ENCODE data around the gene DIAPH3. TPM values are rescaled to one million over a fixed set of nuclear protein-coding genes. Genes with fewer than 3 reads are reported as not detected.
"Not testable (repeated sequence)": the region's sequence is repeated elsewhere in the genome, so short reads cannot be mapped to it uniquely, and the experiment has no call there.

DIAPH3 gene
- total RNA-seq, 1 experiment from 2014 or later = 11.4 TPM

- Mint-ChIP-seq H3K4me3 (ENCODE audit: low read depth, unreplicated experiment) (no peak overlapping the region), H3K27me3 (ENCODE audit: unreplicated experiment) (no peaks in the 10 kb centered on the region), H3K9me3 (ENCODE audit: low read depth, unreplicated experiment) (no peaks in the 10 kb centered on the region), H3K36me3 (ENCODE audit: insufficient read depth, unreplicated experiment) (no peaks in the 10 kb centered on the region), H3K4me1 (ENCODE audit: low read depth, unreplicated experiment) (no peaks in the 10 kb centered on the region), H3K27ac (ENCODE audit: unreplicated experiment) (no peak overlapping the region)
- no peak for DNase-seq
- no TSS peak for BruUV-seq (replicated peaks)
- CTCF ChIA-PET = no interaction called here
- no peak for TF ChIP-seq CTCF (IDR thresholded peaks at IDR 0.05; ENCODE audit: unreplicated experiment)
- intact Hi-C loops (cut with micrococcal nuclease; ENCODE audit: unreplicated experiment) = no loop called here
These were observed 73.2 kb downstream of the DIAPH3 start for GRCh38 chr13:60090574-60090973.

- H3K9me3 Mint-ChIP-seq (ENCODE audit: low read depth, unreplicated experiment); DNase-seq; H3K27me3 Mint-ChIP-seq (ENCODE audit: unreplicated experiment); CTCF ChIA-PET; BruUV-seq (replicated peaks); H3K4me3 Mint-ChIP-seq (ENCODE audit: low read depth, unreplicated experiment); H3K27ac Mint-ChIP-seq (ENCODE audit: unreplicated experiment); H3K36me3 Mint-ChIP-seq (ENCODE audit: insufficient read depth, unreplicated experiment); H3K4me1 Mint-ChIP-seq (ENCODE audit: low read depth, unreplicated experiment); intact Hi-C loops (cut with micrococcal nuclease; ENCODE audit: unreplicated experiment): not testable (repeated sequence)
These were observed 79.9 kb downstream of the DIAPH3 start for GRCh38 chr13:60083780-60084179.

GRCh38 chr13:60080850-60081249 lies 82.9 kb downstream of the DIAPH3 start:
- H3K9me3 Mint-ChIP-seq (ENCODE audit: low read depth, unreplicated experiment) = no peaks in the 10 kb centered on the region
- no peaks in the 10 kb centered on the region for H3K4me1 Mint-ChIP-seq (ENCODE audit: low read depth, unreplicated experiment)
- intact Hi-C loops (cut with micrococcal nuclease; ENCODE audit: unreplicated experiment) = no loop called here
- no peak overlapping the region for H3K27ac Mint-ChIP-seq (ENCODE audit: unreplicated experiment)
- BruUV-seq (replicated peaks) = no TSS peak
- CTCF ChIA-PET = no interaction called here
- no peaks in the 10 kb centered on the region for H3K27me3 Mint-ChIP-seq (ENCODE audit: unreplicated experiment)
- no peak for TF ChIP-seq CTCF (IDR thresholded peaks at IDR 0.05; ENCODE audit: unreplicated experiment)
- no peaks in the 10 kb centered on the region for H3K36me3 Mint-ChIP-seq (ENCODE audit: insufficient read depth, unreplicated experiment)
- H3K4me3 Mint-ChIP-seq (ENCODE audit: low read depth, unreplicated experiment) = no peak overlapping the region
- DNase-seq = no peak

- intact Hi-C loops (cut with micrococcal nuclease; ENCODE audit: unreplicated experiment) = no loop called here
- Mint-ChIP-seq H3K36me3 (ENCODE audit: insufficient read depth, unreplicated experiment) (no peaks in the 10 kb centered on the region), H3K4me1 (ENCODE audit: low read depth, unreplicated experiment) (no peaks in the 10 kb centered on the region), H3K9me3 (ENCODE audit: low read depth, unreplicated experiment) (no peaks in the 10 kb centered on the region), H3K27me3 (ENCODE audit: unreplicated experiment) (no peaks in the 10 kb centered on the region), H3K4me3 (ENCODE audit: low read depth, unreplicated experiment) (no peak overlapping the region), H3K27ac (ENCODE audit: unreplicated experiment) (no peak overlapping the region)
- CTCF ChIA-PET = no interaction called here
- no peak for DNase-seq
- no peak for TF ChIP-seq CTCF (IDR thresholded peaks at IDR 0.05; ENCODE audit: unreplicated experiment)
- no TSS peak for BruUV-seq (replicated peaks)
These were observed 85.5 kb downstream of the DIAPH3 start for GRCh38 chr13:60078226-60078625.

- intact Hi-C loops (cut with micrococcal nuclease; ENCODE audit: unreplicated experiment) = no loop called here
- no peaks in the 10 kb centered on the region for H3K27me3 Mint-ChIP-seq (ENCODE audit: unreplicated experiment)
- DNase-seq = no peak
- H3K9me3 Mint-ChIP-seq (ENCODE audit: low read depth, unreplicated experiment) = no peaks in the 10 kb centered on the region
- no peak overlapping the region for H3K4me3 Mint-ChIP-seq (ENCODE audit: low read depth, unreplicated experiment)
- H3K27ac Mint-ChIP-seq (ENCODE audit: unreplicated experiment) = no peak overlapping the region
- H3K36me3 Mint-ChIP-seq (ENCODE audit: insufficient read depth, unreplicated experiment) = no peaks in the 10 kb centered on the region
- H3K4me1 Mint-ChIP-seq (ENCODE audit: low read depth, unreplicated experiment) = no peaks in the 10 kb centered on the region
- BruUV-seq (replicated peaks) = no TSS peak
- TF ChIP-seq CTCF (IDR thresholded peaks at IDR 0.05; ENCODE audit: unreplicated experiment) = no peak
- CTCF ChIA-PET = no interaction called here
These were observed 87.9 kb downstream of the DIAPH3 start for GRCh38 chr13:60075850-60076249.

Data from Calu3 (cell line).